ENCODE measurements around the gene CFAP221.

The CFAP221 gene

DNA sequence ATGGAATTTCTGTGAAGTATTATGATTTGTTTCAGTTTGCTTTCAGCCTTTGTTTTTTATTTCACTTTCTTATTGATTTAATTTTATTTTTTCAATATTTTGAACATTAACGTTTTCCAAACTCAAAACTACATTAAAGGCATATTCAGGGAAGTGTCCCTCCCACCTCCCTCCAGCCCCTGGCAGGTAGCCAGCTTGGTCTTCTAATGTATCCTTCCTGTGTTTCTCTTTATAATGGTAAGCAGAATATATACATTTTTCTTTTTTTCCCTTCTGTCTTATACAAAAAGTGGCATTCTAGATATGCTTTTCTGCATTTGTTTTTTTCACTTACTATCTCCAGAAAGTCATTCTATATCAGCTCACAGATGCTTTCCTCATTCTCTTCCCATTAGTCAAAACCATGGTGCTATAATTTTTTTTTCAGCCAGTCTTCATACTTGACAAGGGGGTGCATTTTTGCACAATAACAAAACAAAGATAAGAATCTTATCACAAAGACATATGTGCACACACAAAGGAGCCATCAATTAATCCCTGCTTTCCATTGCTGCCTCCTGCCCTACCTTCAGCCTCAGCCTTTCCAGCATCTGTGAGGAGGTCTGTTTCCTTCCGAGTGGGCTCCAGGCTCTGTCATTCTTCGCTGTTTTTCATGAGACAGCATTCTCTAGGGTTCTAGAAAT lies 101.1 kb downstream of the CFAP221 start:
- DNase-seq (ENCODE audit: low spot score), result peak; percentile 8

DNA sequence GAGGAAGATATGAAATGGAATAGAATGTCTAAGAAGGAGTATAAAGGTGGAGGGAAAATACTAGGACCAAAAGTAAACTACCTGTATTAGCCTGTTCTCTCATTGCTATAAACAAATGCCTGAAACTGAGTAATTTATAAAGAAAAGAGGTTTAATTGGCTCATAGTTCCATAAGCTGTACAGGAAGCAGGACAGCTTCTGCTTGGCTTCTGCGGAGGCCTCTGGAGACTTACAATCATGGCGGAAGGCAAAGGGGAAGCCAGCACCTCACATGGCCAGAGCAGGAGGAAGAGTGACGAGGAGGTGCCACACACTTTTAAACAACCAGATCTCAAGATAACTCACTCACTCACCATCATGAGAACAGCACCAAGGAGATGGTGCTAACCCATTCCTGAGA lies 101.9 kb downstream of the CFAP221 start:
- no peak for DNase-seq (ENCODE audit: low spot score)

- no peak for DNase-seq (ENCODE audit: low spot score)
Observed at GRCh38 chr2:119647440-119648169, 103.4 kb downstream of the CFAP221 start.

DNA sequence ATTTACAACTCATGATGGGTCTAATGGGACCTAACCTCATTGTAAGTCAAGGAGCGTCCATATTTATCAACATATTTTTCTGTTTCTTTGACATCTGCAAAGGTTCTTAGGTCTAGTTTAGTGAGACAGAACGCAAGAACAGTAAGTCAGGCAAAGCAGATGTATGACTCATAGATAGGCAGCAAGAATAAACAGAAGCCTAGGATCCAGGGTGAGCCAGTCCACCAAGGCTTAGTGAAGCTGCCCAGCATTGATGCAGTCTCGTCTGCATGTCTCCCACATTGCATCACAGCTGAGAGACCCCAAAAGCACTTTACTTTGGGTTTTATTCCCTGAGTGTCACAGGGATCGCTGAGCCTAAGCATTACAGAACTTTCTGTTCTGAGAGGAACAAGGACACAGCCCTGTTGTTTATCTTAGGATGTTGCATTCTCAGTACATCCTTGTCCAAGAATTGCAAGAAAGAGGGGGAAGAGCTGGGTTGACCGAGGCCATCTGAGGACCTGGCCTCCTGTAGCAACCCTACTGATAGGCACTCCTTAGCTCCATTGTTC lies 105.2 kb downstream of the CFAP221 start:
- DNase-seq (ENCODE audit: low spot score), result peak; percentile 3

- no peak for DNase-seq (ENCODE audit: low spot score)
Observed at GRCh38 chr2:119650206-119650605, 106.0 kb downstream of the CFAP221 start.

GRCh38 chr2:119650846-119651370 lies 106.7 kb downstream of the CFAP221 start:
- no peak for DNase-seq (ENCODE audit: low spot score)

GRCh38 chr2:119657466-119658145 lies 113.4 kb downstream of the CFAP221 start:
- no peak for DNase-seq (ENCODE audit: low spot score)

GRCh38 chr2:119659601-119660342 lies 115.5 kb downstream of the CFAP221 start:
- peak; percentile 47 for DNase-seq (ENCODE audit: low spot score)

GRCh38 chr2:119660343-119660658 lies 116.1 kb downstream of the CFAP221 start:
- DNase-seq (ENCODE audit: low spot score), result no peak

- DNase-seq (ENCODE audit: low spot score), result no peak
Observed at GRCh38 chr2:119662297-119662696, 118.0 kb downstream of the CFAP221 start.

DNA sequence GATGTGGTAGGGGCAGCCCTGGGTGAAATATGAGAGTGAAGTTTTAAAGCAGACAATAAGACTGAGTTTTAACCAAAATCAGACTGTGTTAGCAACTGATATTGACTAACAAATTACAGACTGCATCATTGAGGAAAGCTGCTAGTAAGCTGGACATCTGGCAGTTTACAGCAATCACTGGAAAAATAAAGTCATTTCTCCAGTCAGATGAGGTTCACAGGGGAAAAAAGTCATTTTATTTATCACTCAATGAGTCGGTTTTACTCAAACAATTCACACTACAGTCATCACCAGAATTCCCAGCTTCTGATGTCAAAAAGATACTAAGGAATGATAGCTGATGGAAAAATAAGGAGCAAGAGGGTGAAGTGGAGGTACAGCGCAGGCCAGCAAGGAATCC lies 124.3 kb downstream of the CFAP221 start:
- no peak for DNase-seq (ENCODE audit: low spot score)

DNA sequence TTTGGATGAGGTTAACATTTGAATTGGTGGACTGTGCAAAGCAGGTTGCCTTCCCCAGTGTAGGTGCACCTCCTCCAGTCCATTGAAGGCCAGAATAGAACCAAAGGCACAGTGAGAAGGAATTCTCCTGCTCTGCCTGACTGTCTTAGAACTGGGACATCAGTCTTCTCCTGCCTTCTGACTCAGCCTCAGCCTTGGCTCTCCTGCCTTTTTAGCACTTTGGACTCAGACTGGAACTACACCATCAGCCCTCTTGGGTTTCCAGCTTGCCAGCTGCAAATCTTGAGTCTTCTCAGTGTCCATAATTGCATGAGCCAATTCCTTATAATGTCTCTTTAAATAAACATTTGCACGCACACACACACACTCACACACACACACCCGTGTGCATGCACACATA lies 126.8 kb downstream of the CFAP221 start:
- DNase-seq (ENCODE audit: low spot score), result no peak

DNA sequence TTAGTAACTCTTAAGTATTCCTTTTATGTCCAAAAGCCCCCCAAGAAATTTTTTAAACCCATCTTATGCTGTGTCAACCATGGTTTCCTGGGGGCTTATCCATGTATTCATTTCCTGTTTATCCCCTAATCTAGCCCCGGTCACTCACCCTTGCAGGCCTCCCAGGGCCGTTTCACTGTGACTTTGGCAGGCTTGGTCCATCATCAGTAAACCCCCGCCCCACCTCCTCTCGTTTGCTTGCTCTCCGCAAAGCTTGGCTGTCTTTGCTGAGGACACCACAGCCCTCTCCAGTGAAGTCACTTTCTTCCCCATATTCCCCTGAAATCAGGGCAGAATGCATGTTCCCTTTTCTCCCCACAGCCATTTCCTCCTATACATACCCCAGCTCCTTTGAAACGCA lies 127.5 kb downstream of the CFAP221 start:
- DNase-seq (ENCODE audit: low spot score), result no peak

DNA sequence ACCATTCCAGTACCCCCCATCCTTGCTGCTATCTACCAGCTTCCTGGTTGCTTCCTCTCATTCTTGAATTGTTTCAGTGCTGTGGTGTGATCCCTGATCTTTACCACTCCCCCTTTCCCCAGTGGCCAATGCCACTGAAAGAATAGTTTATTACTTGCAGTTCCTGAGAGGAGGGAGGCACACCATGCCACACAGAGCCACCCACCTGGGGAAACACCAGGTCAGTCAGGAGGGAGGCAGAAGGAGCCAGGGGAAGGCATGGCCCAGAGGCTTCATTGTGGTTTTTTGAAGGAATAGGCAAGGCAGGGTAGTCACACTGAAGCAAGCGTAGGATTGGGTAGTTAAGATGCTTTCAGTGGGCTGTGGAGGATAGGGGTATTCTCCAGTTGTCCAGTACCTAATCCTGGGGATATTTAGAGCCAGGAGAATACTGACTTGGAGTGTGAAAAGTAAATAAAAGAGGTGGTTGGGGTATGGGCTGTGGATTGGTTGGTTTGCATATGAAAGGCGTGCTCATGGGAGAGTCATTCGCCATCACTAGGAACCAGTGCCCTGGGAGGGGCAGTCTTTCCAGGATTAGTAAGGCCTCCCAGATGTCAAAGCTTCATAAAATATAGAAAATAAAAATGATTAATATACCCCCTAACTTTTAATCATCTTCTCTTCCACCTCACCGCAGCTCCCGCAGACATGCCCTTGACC lies 128.1 kb downstream of the CFAP221 start:
- no peak for DNase-seq (ENCODE audit: low spot score)

DNA sequence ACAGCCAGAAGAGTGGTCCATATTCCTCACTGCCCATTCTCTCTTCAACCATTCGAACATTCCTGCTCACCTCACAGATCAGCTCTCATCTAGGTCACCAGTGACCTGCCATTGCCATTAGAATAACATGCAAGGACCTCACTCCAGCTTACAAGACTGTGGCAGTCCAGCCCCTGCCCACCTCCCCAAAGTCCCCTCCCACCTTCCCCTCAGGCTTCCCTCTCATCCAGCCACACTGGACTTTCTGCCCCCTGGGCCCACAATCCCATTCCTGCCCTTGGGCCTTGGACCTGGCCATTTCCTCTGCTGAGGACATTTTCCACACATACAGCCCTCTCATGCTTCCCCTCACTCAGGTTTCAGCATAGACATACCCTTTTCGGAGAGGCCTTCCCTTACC lies 129.5 kb downstream of the CFAP221 start:
- DNase-seq (ENCODE audit: low spot score), result no peak

DNA sequence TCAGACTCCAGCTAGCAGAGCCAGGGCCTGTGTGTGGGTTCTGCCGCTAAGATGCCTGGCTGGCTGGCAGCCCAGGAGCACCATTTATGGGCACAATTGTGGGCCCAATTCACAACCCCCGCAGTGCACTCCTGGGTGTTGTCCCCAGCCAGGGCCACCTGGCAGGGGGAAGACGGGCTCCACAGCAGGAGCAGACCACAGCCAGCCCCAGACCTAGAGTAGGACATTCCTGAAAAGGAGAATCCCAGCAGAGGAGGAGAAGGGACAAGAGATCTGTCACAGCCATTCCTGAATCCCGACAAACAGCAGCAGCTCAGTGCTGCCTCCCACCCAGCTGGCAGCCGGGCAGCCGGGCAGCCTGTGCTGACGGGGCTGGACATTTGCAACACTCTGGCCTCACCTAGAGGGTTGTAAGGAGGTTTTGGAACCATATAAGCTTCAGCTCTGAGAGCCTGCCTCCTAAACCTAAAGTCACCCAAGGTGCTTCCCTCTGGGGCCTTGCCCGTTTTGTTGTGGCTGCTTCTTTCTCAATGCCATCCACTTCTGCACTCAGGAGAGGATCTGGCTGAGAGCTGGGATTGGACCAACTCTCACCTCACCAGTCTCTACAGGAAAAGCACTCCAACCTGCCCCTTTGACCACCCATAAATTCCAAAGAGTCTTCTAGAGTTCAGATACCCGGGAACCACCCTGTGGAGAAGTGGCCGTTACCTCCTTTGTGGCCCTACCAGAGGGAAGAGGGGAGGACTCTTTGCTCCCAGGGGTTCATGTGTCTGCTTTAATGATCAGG lies 130.7 kb downstream of the CFAP221 start:
- DNase-seq (ENCODE audit: low spot score), result no peak

DNA sequence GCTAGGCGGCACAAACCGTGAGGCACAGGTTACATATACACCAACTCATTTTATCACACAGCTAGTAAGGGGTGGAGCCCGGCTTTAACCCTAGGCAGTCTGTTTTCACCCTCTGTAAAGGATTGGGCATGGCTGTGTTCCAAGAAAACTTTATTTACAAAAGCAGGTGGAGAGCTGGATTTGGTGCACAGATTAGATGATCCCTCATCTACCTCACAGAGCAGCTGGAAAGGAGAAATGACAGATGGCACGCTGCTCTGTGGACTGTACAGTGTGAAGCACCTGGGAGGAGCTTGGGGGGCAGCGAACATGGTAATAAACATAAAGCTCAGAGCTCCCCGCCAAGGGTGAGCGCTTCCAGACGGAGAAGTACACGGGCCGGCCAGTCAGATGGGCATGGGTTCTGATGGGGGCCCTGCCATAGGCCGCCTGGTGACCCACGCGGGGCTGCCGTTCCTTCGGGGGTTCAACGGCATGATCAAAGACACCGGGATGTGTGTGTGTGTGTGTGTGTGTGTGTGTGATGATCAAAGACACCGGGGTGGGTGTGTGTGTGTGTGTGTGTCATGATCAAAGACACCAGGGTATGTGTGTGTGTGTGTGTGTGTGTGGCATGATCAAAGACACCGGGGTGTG lies 133.9 kb downstream of the CFAP221 start:
- peak; percentile 46 for DNase-seq (ENCODE audit: low spot score)

- no peak for DNase-seq (ENCODE audit: low spot score)
Observed at GRCh38 chr2:119679526-119679837, 135.2 kb downstream of the CFAP221 start.

DNA sequence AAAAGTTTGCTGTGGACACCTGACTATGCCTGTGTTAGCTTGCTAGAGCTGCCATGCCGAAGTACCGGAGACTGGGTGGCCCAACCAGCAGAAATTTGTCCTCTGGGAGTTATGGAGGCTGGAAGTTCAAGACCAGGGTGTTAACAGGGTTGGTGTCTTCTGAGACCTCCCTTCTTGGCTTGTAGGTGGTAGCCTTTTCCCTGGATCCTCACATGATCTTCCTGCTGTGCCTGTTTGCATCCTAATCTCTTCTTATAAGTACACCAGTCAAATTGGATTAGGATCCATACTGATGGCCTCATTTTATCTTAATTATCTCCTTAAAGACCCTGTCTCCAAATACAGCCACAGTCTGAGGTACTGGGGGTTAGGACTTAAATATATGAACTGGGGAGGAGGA lies 135.6 kb downstream of the CFAP221 start:
- DNase-seq (ENCODE audit: low spot score), result no peak

- DNase-seq (ENCODE audit: low spot score), result no peak
Observed at GRCh38 chr2:119680457-119681202, 136.4 kb downstream of the CFAP221 start.
